Heart left ventricle (tissue), 13 donors: Measurements from ENCODE around the gene LRRC28.

ENCODE experiments used
- POLR2A ChIP-seq, 2 donors: fragments of 450-650 bp; IDR thresholded peaks; one replicate each; pipeline ENCODE4 v1.6.1; 2017; ENCODE audit warnings: antibody characterized with exemption in 2 of 2, mild to moderate bottlenecking in 2 of 2, moderate library complexity in 2 of 2
- TF ChIP-seq, protein P1 (sequence below), 12 donors: fragments of 200-600 bp; sonication (generic) in 4 of 12; IDR thresholded peaks; one replicate each; pipeline versions ENCODE4 v1.5.0 to v1.8.0; 2018 to 2022; ENCODE audit warnings: antibody characterized with exemption in 12 of 12, mild to moderate bottlenecking in 5 of 12
- donor health status: ischemic (EF 13 %, LVEDD 7.1; RV severe dilation, severe dysfunction).
- donor health status: DM: no; HTN: yes; CAD: no.
- donor health status: DM: no; HTN: no; CAD: no.
- donor health status: ischemic (EF 25% LVEDD 6.9; RV normal size, moderate dysfunction).
- donor health status: ischemic (EF 25% LVEDD 5.7; RV mildly dilated, moderate dysfunction).
- donor health status: ischemic (EF 35%, LVEDD 5.7; RV mildly dilated, moderate dysfunction).
- donor health status: nonischemic (EF 11% LVEDD 7.7; RV severe dilation, severe dysfunction).
- donor health status: DM: yes; HTN: yes; CAD: no.
- donor health status: PGD.
- donor health status: ischemic (EF 29% LVEDD 5.4; RV normal size, mild dysfunction).
- donor health status: nonischemic (EF 23%, LVEDD 6.1; RV moderate dilation, normal function).

DNA sequence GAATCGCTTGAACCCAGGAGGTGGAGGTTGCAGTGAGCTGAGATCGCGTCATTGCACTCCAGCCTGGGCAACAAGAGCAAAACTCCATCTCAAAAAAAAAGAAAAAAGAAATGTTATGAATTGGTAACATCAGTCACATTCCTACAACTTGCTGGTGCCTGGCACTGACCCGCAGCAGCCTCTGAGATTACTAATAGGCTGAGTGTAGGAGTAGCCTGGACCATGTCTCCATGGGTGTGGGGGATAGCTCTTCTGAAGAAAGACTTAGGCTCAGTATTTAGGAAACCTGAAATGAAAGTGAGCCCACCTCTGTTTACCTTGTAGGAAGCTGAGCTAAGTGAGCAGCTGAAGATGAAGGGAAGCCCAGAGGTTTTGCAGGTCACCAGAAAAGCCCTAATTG, 148.3 kb downstream of the LRRC28 start:
- TF ChIP-seq POLR2A (IDR thresholded peaks at IDR 0.05): no peak
- TF ChIP-seq, protein P1, sequence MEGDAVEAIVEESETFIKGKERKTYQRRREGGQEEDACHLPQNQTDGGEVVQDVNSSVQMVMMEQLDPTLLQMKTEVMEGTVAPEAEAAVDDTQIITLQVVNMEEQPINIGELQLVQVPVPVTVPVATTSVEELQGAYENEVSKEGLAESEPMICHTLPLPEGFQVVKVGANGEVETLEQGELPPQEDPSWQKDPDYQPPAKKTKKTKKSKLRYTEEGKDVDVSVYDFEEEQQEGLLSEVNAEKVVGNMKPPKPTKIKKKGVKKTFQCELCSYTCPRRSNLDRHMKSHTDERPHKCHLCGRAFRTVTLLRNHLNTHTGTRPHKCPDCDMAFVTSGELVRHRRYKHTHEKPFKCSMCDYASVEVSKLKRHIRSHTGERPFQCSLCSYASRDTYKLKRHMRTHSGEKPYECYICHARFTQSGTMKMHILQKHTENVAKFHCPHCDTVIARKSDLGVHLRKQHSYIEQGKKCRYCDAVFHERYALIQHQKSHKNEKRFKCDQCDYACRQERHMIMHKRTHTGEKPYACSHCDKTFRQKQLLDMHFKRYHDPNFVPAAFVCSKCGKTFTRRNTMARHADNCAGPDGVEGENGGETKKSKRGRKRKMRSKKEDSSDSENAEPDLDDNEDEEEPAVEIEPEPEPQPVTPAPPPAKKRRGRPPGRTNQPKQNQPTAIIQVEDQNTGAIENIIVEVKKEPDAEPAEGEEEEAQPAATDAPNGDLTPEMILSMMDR (IDR thresholded peaks at IDR 0.05): no peak
